ENCODE measurements around the gene KCNC1.

- TF ChIP-seq, protein P1, sequence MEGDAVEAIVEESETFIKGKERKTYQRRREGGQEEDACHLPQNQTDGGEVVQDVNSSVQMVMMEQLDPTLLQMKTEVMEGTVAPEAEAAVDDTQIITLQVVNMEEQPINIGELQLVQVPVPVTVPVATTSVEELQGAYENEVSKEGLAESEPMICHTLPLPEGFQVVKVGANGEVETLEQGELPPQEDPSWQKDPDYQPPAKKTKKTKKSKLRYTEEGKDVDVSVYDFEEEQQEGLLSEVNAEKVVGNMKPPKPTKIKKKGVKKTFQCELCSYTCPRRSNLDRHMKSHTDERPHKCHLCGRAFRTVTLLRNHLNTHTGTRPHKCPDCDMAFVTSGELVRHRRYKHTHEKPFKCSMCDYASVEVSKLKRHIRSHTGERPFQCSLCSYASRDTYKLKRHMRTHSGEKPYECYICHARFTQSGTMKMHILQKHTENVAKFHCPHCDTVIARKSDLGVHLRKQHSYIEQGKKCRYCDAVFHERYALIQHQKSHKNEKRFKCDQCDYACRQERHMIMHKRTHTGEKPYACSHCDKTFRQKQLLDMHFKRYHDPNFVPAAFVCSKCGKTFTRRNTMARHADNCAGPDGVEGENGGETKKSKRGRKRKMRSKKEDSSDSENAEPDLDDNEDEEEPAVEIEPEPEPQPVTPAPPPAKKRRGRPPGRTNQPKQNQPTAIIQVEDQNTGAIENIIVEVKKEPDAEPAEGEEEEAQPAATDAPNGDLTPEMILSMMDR (IDR thresholded peaks at IDR 0.05) = no peak
- TF ChIP-seq CREM (CRISPR knock-in tag; IDR thresholded peaks at IDR 0.05) = no peak
- TF ChIP-seq NFE2L1 (CRISPR knock-in tag; IDR thresholded peaks at IDR 0.05) = no peak
- no peak for TF ChIP-seq ATF2 (CRISPR knock-in tag; IDR thresholded peaks at IDR 0.05; ENCODE audit: borderline replicate concordance, low read depth)
- TF ChIP-seq ZNF121 (CRISPR knock-in tag; IDR thresholded peaks at IDR 0.05) = no peak
- no peak for TF ChIP-seq FOXJ3 (CRISPR knock-in tag; IDR thresholded peaks at IDR 0.05; ENCODE audit: borderline replicate concordance)
- TF ChIP-seq AR (CRISPR knock-in tag; IDR thresholded peaks at IDR 0.05) = no peak
Measured at GRCh38 chr11:17734418-17734911, at the start of gene KCNC1.
